ENCODE results near the gene HDLBP.

DNA sequence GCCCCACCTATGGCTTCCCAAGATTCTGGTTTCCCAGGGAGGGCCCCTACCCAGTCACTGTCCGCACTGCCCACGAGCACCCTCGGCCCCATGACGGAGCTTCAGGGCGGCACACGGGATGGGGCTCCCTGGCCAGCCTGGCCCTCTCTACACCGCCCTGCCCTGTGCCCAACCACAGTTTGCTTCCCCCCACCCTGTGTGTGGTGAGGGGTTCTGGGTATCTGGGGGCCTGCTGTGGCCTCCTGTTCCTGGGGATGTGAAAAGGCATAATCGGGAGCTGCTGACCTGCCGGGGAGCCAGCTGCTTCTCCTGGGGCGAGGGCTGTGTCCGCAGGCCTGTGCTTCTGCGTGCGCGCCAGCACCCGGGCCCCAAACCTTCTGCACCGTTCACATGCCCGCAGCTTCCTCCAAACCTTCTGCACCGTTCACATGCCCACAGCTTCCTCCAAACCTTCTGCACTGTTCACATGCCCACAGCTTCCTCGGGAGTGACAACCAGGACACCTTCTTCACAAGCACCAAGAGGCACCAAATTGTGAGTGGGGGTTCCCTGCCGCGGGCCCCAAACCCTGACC, 114.6 kb downstream of the HDLBP start:
- TF ChIP-seq GATA3 (IDR thresholded peaks at IDR 0.05; ENCODE audit: low read depth, low read length) (no peak), GATA2 (IDR thresholded peaks at IDR 0.05; ENCODE audit: low read depth, low read length) (no peak)

Data from SH-SY5Y (cell line).